ENCODE data around the gene LTBP1. TPM values are rescaled to one million over a fixed set of nuclear protein-coding genes. Genes with fewer than 3 reads are reported as not detected.

Gene LTBP1
- total RNA-seq, 1 experiment from 2014 or later: 28.5 TPM

DNA sequence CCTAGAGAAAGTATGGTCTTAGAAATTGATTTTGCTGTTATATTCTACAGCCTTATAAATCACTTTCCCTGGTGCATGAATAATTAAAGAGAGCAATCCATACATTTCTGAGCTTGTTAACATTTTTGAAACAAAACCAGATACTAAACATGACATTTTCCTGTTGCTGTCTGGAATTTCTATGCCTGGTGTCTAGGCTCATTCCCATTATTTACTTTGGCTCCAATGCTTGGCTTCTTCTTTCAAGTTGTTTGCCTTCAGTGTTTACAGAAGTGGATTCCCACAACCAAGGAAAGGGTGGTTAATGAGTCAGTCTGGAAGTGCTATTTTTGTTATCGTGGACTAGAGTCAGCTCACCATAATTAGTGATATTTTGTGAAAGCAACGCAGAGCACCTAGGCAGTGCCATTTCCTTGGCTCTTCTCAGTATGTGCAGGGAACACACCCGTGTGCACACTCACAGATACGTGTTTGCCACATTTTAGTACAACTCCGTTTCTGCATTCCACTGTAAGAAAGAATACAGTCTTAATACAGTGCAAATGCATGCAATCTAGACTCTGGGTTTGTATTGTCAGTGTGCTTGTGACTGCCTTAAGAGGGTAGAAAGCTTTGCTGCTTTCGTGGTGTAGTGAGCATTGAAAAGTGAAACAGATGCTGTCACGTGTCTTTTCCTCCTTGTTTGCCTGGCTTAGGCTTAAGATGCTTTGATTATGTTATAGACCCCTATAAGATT, 344.7 kb downstream of the LTBP1 start:
- H3K27me3 ChIP-seq (ENCODE audit: insufficient read depth, low read length): no peaks in the 10 kb centered on the region
- H3K4me1 ChIP-seq (ENCODE audit: insufficient read depth, low read length): no peaks in the 10 kb centered on the region
- Mint-ChIP-seq H3K27ac (no peak overlapping the region), H3K27me3 (ENCODE audit: low read depth) (no peaks in the 10 kb centered on the region; the same call in 1 of the 2 replicates), H3K36me3 (ENCODE audit: insufficient read depth in 1 of 3, low read depth in 3 of 3) (0 out of 7 replicates have a peak, but pooled peaks cover 0 to 2% (median 0%) of the 10 kb centered on the region in 3 experiments), H3K9me3 (no peaks in the 10 kb centered on the region), H3K4me1 (peaks cover 7 to 16% of the 10 kb centered on the region in 2 experiments), H3K4me3 (no peak overlapping the region)
- no peak overlapping the region for H3K4me2 ChIP-seq (ENCODE audit: insufficient read depth, insufficient read length, low read length)
- no peaks in the 10 kb centered on the region for H3K9me3 ChIP-seq (ENCODE audit: control insufficient read depth, low read depth, low read length)
- no peak overlapping the region for H2BK5ac ChIP-seq (ENCODE audit: insufficient read length, low read length)
- TF ChIP-seq, protein P1, sequence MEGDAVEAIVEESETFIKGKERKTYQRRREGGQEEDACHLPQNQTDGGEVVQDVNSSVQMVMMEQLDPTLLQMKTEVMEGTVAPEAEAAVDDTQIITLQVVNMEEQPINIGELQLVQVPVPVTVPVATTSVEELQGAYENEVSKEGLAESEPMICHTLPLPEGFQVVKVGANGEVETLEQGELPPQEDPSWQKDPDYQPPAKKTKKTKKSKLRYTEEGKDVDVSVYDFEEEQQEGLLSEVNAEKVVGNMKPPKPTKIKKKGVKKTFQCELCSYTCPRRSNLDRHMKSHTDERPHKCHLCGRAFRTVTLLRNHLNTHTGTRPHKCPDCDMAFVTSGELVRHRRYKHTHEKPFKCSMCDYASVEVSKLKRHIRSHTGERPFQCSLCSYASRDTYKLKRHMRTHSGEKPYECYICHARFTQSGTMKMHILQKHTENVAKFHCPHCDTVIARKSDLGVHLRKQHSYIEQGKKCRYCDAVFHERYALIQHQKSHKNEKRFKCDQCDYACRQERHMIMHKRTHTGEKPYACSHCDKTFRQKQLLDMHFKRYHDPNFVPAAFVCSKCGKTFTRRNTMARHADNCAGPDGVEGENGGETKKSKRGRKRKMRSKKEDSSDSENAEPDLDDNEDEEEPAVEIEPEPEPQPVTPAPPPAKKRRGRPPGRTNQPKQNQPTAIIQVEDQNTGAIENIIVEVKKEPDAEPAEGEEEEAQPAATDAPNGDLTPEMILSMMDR (conservative IDR thresholded peaks at IDR 0.05): no peak
- H3K18ac ChIP-seq (ENCODE audit: insufficient read length, low read depth, low read length): no peak overlapping the region
- H3K9ac ChIP-seq (ENCODE audit: extremely low read depth, insufficient read length, low read length): no peak overlapping the region
- no peak overlapping the region for H3T11ph ChIP-seq (ENCODE audit: low read length)
- H3K56ac ChIP-seq (ENCODE audit: insufficient read length, low read depth, low read length): no peak overlapping the region
- no CpG with 5 or more reads among the region's 7 CpGs for WGBS (ENCODE audit: extremely low coverage, insufficient read length, low lambda C conversion rate)
- no peak overlapping the region for H2BK15ac ChIP-seq (ENCODE audit: low read depth, low read length)
- no peak overlapping the region for H3K23ac ChIP-seq (ENCODE audit: insufficient read length, low read depth, low read length)
- no peaks in the 10 kb centered on the region for H3K79me1 ChIP-seq (ENCODE audit: insufficient read depth, low read depth, low read length, poor library complexity, severe bottlenecking)
- no peak overlapping the region for H3K27ac ChIP-seq (ENCODE audit: insufficient read length, low read depth, low read length)
- H4K91ac ChIP-seq (ENCODE audit: insufficient read length, low read depth, low read length): no peak overlapping the region
- no peak overlapping the region for H3K14ac ChIP-seq (ENCODE audit: insufficient read depth, low read length)
- H3K79me2 ChIP-seq (ENCODE audit: insufficient read depth, low read length): no peaks in the 10 kb centered on the region
- no peak overlapping the region for H4K5ac ChIP-seq (ENCODE audit: insufficient read length, low read depth, low read length)
- H3K4ac ChIP-seq (ENCODE audit: low read depth, low read length): no peak overlapping the region
- no peak overlapping the region for H2BK20ac ChIP-seq (ENCODE audit: low read depth, low read length, poor library complexity, severe bottlenecking)
- no peaks in the 10 kb centered on the region for H3K23me2 ChIP-seq (ENCODE audit: insufficient read length, low read depth, low read length, poor library complexity, severe bottlenecking)
- no peaks in the 10 kb centered on the region for H4K20me1 ChIP-seq (ENCODE audit: control insufficient read depth, insufficient read depth, insufficient read length)
- H4K8ac ChIP-seq (replicated peaks; ENCODE audit: insufficient read length, low read depth, low read length): no peak overlapping the region
- H2AFZ ChIP-seq (ENCODE audit: low read length): no peak overlapping the region
- H2AK5ac ChIP-seq (ENCODE audit: insufficient read length, low read length): no peak overlapping the region
- H2BK12ac ChIP-seq (ENCODE audit: insufficient read length, low read depth, low read length): no peak overlapping the region
- no peak for DNase-seq
- no peak overlapping the region for H2BK120ac ChIP-seq (ENCODE audit: low read depth, low read length, poor library complexity, severe bottlenecking)
